Choroid plexus epithelial cell (primary cell): Measurements from ENCODE around the gene RNF182.

Experiments
- DNase-seq: peaks from one replicate; pipeline ENCODE4 v3.0.0-alpha.2; 2010; ENCODE audit warnings: low read depth
- H3K4me3 ChIP-seq: 2 replicates; pipeline ENCODE4 v1.5.1; 2011; ENCODE audit warnings: low read depth, mild to moderate bottlenecking, control low read depth, low read length, moderate library complexity
- TF ChIP-seq, protein P1 (sequence below): conservative IDR thresholded peaks from 2 replicates; pipeline ENCODE4 v1.5.1; 2011; ENCODE audit warnings: low read depth, mild to moderate bottlenecking, control low read depth, inconsistent platforms, low read length, moderate library complexity

Gene RNF182

DNA sequence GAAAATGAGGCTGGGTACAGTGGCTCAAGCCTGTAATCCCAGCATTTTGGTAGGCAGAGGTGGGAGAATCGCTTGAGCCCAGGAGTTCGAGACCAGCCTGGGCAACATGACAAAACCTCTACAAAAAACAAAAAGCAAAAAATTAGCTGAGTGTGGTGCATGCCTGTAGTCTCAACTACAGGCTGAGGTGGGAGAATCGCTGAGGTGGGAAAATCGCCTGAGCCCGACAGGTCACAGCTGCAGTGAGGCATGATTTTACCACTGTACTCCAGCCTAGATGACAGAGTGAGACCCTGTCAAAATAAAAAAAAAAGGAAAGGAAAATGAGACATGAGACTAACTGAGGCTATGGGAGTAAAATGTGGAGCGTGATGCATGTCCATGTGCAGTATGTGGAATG is 104.9 kb downstream of the RNF182 start:
- TF ChIP-seq, protein P1, sequence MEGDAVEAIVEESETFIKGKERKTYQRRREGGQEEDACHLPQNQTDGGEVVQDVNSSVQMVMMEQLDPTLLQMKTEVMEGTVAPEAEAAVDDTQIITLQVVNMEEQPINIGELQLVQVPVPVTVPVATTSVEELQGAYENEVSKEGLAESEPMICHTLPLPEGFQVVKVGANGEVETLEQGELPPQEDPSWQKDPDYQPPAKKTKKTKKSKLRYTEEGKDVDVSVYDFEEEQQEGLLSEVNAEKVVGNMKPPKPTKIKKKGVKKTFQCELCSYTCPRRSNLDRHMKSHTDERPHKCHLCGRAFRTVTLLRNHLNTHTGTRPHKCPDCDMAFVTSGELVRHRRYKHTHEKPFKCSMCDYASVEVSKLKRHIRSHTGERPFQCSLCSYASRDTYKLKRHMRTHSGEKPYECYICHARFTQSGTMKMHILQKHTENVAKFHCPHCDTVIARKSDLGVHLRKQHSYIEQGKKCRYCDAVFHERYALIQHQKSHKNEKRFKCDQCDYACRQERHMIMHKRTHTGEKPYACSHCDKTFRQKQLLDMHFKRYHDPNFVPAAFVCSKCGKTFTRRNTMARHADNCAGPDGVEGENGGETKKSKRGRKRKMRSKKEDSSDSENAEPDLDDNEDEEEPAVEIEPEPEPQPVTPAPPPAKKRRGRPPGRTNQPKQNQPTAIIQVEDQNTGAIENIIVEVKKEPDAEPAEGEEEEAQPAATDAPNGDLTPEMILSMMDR: no peak
- H3K4me3 ChIP-seq: no peak overlapping the region
- DNase-seq: no peak
